HEK293 (cell line): ENCODE data around the gene GAL3ST2.

Experiments
- CTCF ChIA-PET: fragments of 350-600 bp; formaldehyde crosslinking; extraction: SDS; loops from one replicate; lab custom pipeline; 2021; ENCODE audit warnings: antibody characterized with exemption; lab: Yijun Ruan, JAX
- POLR2A ChIA-PET: fragments of 300-600 bp; formaldehyde crosslinking; extraction: SDS; loops from one replicate; lab custom pipeline; 2020; ENCODE audit warnings: antibody characterized with exemption, inconsistent platforms; lab: Yijun Ruan, JAX
- H3K27ac ChIP-seq: fragments of 200-500 bp; sonication (Bioruptor generic); 2 replicates; pipeline ENCODE4 v1.5.1; 2014; ENCODE audit warnings: low read depth, low read length, control low read depth, inconsistent platforms; ENCODE audit errors: extremely low read depth
- H3K36me3 ChIP-seq, 2 experiments: fragments of 200-500 bp in 1 of 2; sonication (Bioruptor generic) in 1 of 2; 1 replicate in 1 of 2; 2 replicates in 1 of 2; pipeline ENCODE4 v1.5.1; 2014 to 2017; ENCODE audit warnings: inconsistent platforms in 2 of 2, low read length in 2 of 2; ENCODE audit not compliant: control insufficient read depth in 2 of 2, insufficient read depth in 1 of 2
- H3K4me1 ChIP-seq: fragments of 200-500 bp; sonication (Bioruptor generic); 2 replicates; pipeline ENCODE4 v1.5.1; 2014; ENCODE audit warnings: mild to moderate bottlenecking, low read length, inconsistent platforms; ENCODE audit not compliant: control insufficient read depth, insufficient read depth
- H3K4me3 ChIP-seq: 2 replicates; pipeline ENCODE4 v1.5.1; 2011; ENCODE audit warnings: low read depth, mild to moderate bottlenecking, control low read depth, low read length, moderate library complexity
- H3K9me3 ChIP-seq: fragments of 200-500 bp; sonication (Bioruptor generic); 2 replicates; pipeline ENCODE4 v1.5.1; 2014; ENCODE audit warnings: low read depth, low read length, inconsistent platforms; ENCODE audit not compliant: control insufficient read depth, insufficient read depth
- ELK4 ChIP-seq: IDR thresholded peaks from 2 replicates; pipeline ENCODE4 v1.6.1; 2011; ENCODE audit warnings: mild to moderate bottlenecking, low read depth, low read length, borderline replicate concordance
- HOXA7 ChIP-seq: sonication (generic); formaldehyde crosslinking; IDR thresholded peaks from 2 replicates; pipeline ENCODE4 v1.8.1; 2022; ENCODE audit warnings: missing genetic modification reagents, borderline replicate concordance
- KLF9 ChIP-seq: fragments of 450-650 bp; formaldehyde crosslinking; IDR thresholded peaks from 2 replicates; pipeline ENCODE4 v1.5.1; 2016; ENCODE audit warnings: missing biosample characterization, missing genetic modification characterization, low read depth
- OSR2 ChIP-seq: fragments of 450-650 bp; formaldehyde crosslinking; IDR thresholded peaks from 2 replicates; pipeline ENCODE4 v1.5.1; 2016; ENCODE audit warnings: missing biosample characterization, missing genetic modification characterization
- SALL2 ChIP-seq: fragments of 450-650 bp; formaldehyde crosslinking; IDR thresholded peaks from 2 replicates; pipeline ENCODE4 v1.5.0; 2017; ENCODE audit warnings: missing biosample characterization, mild to moderate bottlenecking, missing genetic modification characterization, borderline replicate concordance
- SCRT1 ChIP-seq: fragments of 450-650 bp; formaldehyde crosslinking; IDR thresholded peaks from 2 replicates; pipeline ENCODE4 v1.5.1; 2016; ENCODE audit warnings: missing biosample characterization, missing genetic modification characterization, borderline replicate concordance
- ZNF157 ChIP-seq: fragments of 450-650 bp; formaldehyde crosslinking; IDR thresholded peaks from 2 replicates; pipeline ENCODE4 v1.5.1; 2016; ENCODE audit warnings: missing biosample characterization, missing genetic modification characterization
- ZNF560 ChIP-seq: fragments of 450-650 bp; formaldehyde crosslinking; IDR thresholded peaks from 2 replicates; pipeline ENCODE4 v1.5.1; 2017; ENCODE audit warnings: missing biosample characterization, missing genetic modification characterization, borderline replicate concordance
- ZNF830 ChIP-seq: fragments of 450-650 bp; IDR thresholded peaks from 2 replicates; pipeline ENCODE4 v1.5.0; 2018; ENCODE audit warnings: missing biosample characterization, missing genetic modification characterization, low read depth, mild to moderate bottlenecking, moderate library complexity
- TF ChIP-seq, protein P1 (sequence below): fragments of 450-650 bp; formaldehyde crosslinking; IDR thresholded peaks from 2 replicates; pipeline ENCODE4 v1.5.1; 2016; ENCODE audit warnings: missing biosample characterization, missing genetic modification characterization

GAL3ST2 gene

DNA sequence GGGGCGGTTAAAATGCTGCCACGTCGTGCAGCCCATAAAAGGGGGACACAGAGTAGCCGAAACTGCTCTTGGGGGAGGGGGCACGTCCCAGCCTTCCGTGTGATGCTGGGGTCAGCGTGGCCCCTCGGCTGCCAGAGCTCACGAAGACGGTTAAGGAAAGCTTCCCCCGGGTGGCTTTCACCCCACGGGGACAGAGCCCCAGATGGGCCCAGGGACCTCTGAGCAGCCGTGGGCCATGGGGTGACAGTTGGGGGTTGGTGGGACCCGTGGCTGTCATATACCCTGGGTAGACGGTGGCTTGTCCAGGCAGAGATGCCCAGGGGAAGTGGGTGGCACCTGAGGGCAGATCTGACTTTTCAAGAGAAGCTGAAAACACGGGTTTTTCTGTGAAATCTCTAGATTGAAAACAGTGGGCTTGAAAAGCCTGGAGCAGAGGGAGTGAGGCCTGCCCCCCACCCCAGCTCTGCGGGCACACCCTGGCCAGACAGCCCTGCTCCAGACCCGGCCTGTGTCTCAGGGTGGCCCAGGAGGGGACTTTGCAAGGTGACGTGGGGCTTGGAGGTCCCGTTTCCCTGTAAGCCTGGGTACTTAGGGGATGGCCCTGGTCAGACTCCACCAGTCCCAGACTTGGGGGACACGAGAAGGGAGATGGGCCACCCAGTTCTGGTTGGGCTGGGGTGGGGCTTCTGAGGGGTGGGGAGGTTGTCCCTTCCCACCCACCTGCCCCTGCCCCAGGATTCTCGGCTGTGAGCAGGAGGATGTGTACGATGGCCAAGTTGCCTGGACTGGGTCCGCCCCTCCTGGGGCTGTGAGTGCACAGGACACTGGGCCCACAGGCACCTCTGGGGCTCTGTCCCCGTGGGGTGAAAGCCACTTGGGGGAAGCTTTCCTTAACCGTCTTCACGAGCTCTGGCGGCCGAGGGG, 33.0 kb downstream of the GAL3ST2 start:
- no peak overlapping the region for H3K4me3 ChIP-seq
- H3K9me3 ChIP-seq = no peaks in the 10 kb centered on the region
- ChIA-PET CTCF (interaction anchor here (0.6 to 0.9 kb wide), 2 partner anchors 16 to 69 kb away, joined by 3 read pairs; no protein-coding TSS in a partner anchor), POLR2A (no interaction called here)
- H3K4me1 ChIP-seq = no peaks in the 10 kb centered on the region
- H3K27ac ChIP-seq = no peak overlapping the region
- TF ChIP-seq ZNF830 (tag by site-specific recombination) (no peak), SALL2 (tag by site-specific recombination) (no peak), HOXA7 (CRISPR knock-in tag) (no peak), OSR2 (tag by site-specific recombination) (no peak), ZNF157 (tag by site-specific recombination) (no peak), ELK4 (no peak)
- H3K36me3 ChIP-seq = no peaks in the 10 kb centered on the region

GRCh38 chr2:241810307-241811200, 33.9 kb downstream of the GAL3ST2 start:
- ChIA-PET CTCF (interaction anchor here (0.6 to 0.9 kb wide), 2 partner anchors 15 to 68 kb away, joined by 3 read pairs; no protein-coding TSS in a partner anchor), POLR2A (no interaction called here)
- H3K9me3 ChIP-seq = no peaks in the 10 kb centered on the region
- H3K4me1 ChIP-seq = no peaks in the 10 kb centered on the region
- no peak overlapping the region for H3K27ac ChIP-seq
- no peaks in the 10 kb centered on the region for H3K36me3 ChIP-seq
- TF ChIP-seq SCRT1 (tag by site-specific recombination) = no peak
- TF ChIP-seq ZNF560 = no peak
- no peak for TF ChIP-seq KLF9 (tag by site-specific recombination)
- no peak overlapping the region for H3K4me3 ChIP-seq

DNA sequence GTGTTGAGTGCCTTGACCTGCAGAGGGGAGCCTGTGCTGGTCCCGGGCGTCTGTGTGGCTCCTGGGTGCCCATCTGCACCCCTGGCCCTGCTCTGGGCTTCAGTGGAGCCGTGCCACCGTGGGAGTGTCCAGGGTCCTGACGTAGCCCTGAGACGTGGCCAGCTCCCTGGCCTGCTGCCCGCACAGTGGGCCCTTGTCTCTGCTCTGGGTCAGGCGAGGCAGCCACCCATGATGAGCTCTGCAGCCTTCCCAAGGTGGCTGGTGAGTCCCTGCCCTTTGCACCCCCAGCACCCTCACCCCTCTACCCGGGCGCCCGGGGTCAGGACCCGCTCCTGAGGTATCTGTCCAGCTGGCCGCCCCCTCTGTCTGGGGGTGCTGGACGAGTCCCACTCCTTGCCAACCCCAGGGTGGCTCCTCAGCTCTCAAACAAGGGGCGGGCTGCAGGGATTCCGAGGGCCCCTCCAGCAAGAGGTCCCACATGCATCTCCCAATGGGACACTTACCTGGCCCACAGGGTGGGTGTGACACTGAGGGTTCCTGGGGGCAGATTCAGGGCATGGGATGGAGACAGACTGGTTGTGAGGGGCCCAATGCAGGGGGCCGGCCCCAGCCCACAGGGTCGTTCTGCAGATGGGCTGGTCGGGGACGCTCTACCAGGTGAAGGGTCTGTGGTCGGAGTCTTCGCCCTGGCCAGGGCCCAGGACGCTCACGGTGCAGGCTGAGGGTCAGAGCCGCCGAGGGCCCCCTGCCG, 34.8 kb downstream of the GAL3ST2 start:
- Histone ChIP-seq H3K4me1 (no peaks in the 10 kb centered on the region), H3K4me3 (no peak overlapping the region), H3K36me3 (no peaks in the 10 kb centered on the region), H3K27ac (no peak overlapping the region), H3K9me3 (no peaks in the 10 kb centered on the region)
- POLR2A ChIA-PET = no interaction called here
- TF ChIP-seq, protein P1, sequence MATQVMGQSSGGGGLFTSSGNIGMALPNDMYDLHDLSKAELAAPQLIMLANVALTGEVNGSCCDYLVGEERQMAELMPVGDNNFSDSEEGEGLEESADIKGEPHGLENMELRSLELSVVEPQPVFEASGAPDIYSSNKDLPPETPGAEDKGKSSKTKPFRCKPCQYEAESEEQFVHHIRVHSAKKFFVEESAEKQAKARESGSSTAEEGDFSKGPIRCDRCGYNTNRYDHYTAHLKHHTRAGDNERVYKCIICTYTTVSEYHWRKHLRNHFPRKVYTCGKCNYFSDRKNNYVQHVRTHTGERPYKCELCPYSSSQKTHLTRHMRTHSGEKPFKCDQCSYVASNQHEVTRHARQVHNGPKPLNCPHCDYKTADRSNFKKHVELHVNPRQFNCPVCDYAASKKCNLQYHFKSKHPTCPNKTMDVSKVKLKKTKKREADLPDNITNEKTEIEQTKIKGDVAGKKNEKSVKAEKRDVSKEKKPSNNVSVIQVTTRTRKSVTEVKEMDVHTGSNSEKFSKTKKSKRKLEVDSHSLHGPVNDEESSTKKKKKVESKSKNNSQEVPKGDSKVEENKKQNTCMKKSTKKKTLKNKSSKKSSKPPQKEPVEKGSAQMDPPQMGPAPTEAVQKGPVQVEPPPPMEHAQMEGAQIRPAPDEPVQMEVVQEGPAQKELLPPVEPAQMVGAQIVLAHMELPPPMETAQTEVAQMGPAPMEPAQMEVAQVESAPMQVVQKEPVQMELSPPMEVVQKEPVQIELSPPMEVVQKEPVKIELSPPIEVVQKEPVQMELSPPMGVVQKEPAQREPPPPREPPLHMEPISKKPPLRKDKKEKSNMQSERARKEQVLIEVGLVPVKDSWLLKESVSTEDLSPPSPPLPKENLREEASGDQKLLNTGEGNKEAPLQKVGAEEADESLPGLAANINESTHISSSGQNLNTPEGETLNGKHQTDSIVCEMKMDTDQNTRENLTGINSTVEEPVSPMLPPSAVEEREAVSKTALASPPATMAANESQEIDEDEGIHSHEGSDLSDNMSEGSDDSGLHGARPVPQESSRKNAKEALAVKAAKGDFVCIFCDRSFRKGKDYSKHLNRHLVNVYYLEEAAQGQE (tag by site-specific recombination) = no peak
- TF ChIP-seq KLF9 (tag by site-specific recombination) = no peak
- CTCF ChIA-PET = no interaction called here
